ENCODE measurements around the gene TMEM190. TPM values are rescaled to one million over a fixed set of nuclear protein-coding genes. Genes with fewer than 3 reads are reported as not detected.

TMEM190 gene
- total RNA-seq, 1 donor: not detected

GRCh38 chr19:55346725-55347441, 29.7 kb upstream of the TMEM190 start:
- H3K4me3 ChIP-seq (ENCODE audit: low read depth, low read length): no peak overlapping the region
- TF ChIP-seq CTCF (IDR thresholded peaks at IDR 0.05; ENCODE audit: insufficient read depth, low read length): no peak
- peak; percentile 47 for DNase-seq (ENCODE audit: low read depth)

DNA sequence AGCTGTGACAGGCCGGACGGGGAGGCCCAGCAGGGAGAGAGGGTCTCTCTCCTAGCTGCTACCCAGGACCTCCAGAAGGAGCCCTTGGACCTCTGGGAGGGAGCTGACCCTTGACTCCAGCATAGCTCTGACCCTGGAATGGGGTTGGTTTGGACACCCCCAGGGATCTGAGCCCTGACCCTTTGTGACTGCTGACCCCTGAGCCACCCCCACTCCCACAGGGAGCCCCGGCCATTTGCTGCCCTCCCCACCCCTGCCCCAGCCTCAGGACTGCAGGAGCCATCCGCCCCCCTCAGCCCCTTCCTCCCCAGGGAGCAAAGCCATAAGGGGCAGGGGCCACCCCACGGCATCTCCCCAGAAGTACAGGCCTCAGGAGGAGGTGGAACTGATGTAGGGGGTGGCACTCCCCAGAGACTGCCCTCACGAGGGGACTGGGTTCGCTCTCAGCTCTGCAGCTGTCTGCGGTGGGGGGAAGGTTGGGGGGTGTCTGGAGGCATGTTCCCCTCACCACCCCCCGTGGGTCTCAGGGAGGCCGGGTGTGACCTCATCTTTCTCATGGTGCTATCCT, 29.1 kb upstream of the TMEM190 start:
- DNase-seq (ENCODE audit: low read depth): no peak
- H3K4me3 ChIP-seq (ENCODE audit: low read depth, low read length): no peak overlapping the region
- no peak for TF ChIP-seq CTCF (IDR thresholded peaks at IDR 0.05; ENCODE audit: insufficient read depth, low read length)

GRCh38 chr19:55348317-55349034, 28.1 kb upstream of the TMEM190 start:
- H3K4me3 ChIP-seq (ENCODE audit: low read depth, low read length): no peak overlapping the region
- no peak for TF ChIP-seq CTCF (IDR thresholded peaks at IDR 0.05; ENCODE audit: insufficient read depth, low read length)
- no peak for DNase-seq (ENCODE audit: low read depth)

GRCh38 chr19:55350620-55351315, 25.9 kb upstream of the TMEM190 start:
- no peak overlapping the region for H3K4me3 ChIP-seq (ENCODE audit: low read depth, low read length)
- no peak for TF ChIP-seq CTCF (IDR thresholded peaks at IDR 0.05; ENCODE audit: insufficient read depth, low read length)
- no peak for DNase-seq (ENCODE audit: low read depth)

- no peak for DNase-seq (ENCODE audit: low read depth)
- no peak overlapping the region for H3K4me3 ChIP-seq (ENCODE audit: low read depth, low read length)
- no peak for TF ChIP-seq CTCF (IDR thresholded peaks at IDR 0.05; ENCODE audit: insufficient read depth, low read length)
These were observed 24.6 kb upstream of the TMEM190 start for GRCh38 chr19:55352040-55352439.

DNA sequence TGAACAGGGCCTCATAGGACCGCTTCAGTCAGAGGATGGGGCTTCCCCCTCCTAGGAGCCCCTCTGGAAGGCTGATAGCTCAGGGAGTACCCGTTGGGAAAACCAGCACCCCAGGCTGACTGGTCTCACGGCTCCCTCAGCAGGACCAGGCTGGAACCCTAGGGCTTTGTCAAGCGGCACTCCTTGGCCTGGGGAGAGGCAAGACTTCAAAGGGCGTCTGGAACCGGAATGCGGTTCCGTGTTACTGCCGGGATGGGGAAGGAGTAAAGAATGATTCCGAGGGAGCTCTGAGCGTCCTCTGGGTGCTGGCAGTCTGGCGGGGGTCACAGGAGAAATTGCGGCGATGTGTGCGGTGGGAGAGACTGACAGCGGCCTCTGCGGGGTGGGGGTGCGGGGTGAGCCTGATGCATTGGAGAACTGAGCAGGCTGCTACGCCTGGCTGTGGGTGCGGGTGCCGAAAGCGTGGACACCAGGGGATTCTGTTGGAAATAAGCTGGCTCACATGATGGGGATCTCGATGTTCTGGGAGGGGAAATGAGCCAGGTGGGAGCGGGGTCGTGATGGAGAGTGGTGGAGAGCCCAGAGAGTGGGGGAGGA, 24.0 kb upstream of the TMEM190 start:
- no peak for DNase-seq (ENCODE audit: low read depth)
- TF ChIP-seq CTCF (IDR thresholded peaks at IDR 0.05; ENCODE audit: insufficient read depth, low read length): no peak
- H3K4me3 ChIP-seq (ENCODE audit: low read depth, low read length): no peak overlapping the region

Measured in fibroblast of the aortic adventitia (primary cell).